Fibroblast of skin of back (primary cell): ENCODE results near the gene ZNF536.
"Not testable (repeated sequence)": the region's sequence is repeated elsewhere in the genome, so short reads cannot be mapped to it uniquely, and the experiment has no call there.

ENCODE experiments used
- DNase-seq: peaks from one replicate; pipeline ENCODE4 v3.0.0-alpha.2; 2013

ZNF536 gene

DNA sequence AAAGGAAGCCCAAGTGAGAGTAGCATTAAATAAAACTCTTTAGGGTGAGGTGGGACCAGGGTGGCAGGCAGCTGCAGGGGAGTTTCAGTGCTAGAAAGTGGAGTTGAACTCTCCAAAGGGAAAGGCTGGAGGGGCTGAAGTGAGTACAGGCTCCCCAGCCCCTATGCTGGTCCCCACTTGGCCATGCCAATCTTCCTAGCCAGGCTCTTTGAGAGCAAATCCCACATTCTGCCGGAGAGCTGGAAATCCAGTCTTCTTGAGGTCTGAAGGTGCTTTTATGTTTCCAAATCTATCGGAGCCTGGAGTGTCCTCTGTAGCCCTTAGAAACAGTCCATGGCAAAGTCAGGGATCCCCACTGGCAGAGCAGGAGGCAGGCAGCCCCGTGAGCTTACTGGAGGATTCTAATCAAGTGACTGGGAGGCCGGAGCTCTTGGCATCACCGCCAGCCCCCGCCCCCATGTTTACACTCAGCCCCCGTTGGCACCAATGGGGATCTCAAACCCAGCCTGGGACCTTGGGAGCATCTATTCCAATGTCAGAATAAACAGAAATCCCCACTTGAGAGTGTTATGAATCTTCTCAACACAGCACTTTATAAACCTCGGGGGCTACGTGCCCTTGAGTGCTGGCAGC lies 18.3 kb downstream of the ZNF536 start:
- no peak for DNase-seq

DNA sequence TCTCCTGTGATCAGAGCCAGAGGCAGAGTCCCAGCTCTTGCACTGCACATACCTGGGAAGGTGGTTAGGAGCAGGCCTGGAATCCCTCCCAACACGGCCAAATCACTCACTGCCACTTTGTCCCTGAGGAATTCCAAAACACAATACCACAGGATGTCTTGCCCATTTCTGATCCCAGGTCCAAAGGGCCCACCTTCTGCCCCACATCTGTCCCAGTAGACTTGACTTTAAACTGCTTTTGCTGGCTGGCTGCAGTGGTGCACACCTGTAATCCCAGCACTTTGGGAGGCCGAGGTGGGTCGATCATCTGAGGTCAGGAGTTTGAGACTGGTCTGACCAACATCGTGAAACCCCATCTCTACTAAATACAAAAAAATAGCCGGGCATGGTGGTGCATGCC lies 18.9 kb downstream of the ZNF536 start:
- DNase-seq: no peak

DNA sequence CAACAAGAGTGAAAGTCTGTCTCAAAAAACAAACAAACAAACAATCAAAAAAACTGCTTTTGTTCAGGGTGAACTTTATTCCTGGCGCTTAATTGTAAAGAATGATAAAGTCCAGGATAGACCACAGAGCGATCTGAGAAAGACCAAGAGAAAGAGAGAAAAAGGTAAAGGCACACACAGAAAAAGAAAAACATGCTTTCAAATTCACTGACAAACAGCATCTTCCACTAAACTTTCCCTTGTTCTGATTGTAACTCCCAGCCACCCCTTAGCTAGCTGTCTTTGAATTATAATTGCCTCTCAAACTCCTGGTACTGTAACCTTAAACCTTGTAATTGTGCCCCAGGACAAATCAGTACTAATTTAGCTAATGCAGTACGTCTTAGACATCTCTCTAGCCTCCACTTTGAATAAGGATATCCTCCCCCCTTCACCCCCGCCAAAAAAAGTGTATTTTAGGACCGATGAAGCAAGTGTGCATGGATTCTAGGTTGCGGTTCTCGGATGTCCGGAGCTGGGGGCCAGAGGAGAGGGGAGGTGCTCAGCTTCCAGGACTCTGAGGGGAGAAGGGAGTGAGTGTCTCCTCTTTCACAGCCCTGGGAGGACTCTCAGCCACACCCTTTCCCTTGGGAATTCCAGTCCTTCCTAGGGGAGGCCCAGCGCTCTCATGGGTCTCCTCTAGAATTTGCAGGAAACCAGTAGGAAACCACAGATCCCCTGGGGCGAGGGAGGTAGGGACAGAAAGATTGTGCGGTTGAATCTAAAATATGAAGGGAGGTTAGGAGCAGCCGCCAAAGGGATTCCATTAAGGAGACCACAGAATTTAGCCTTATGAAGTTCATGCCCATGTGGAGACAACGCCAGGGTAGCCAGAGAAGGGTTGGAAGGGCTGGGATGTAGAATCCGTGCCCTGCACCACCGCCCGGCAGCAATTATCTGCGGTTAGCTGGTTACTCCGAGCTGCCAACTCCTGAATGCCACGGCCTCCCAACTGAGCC lies 19.7 kb downstream of the ZNF536 start:
- peak; percentile 90 for DNase-seq

GRCh38 chr19:30393046-30393445 lies 20.9 kb downstream of the ZNF536 start:
- peak; percentile 53 for DNase-seq

DNA sequence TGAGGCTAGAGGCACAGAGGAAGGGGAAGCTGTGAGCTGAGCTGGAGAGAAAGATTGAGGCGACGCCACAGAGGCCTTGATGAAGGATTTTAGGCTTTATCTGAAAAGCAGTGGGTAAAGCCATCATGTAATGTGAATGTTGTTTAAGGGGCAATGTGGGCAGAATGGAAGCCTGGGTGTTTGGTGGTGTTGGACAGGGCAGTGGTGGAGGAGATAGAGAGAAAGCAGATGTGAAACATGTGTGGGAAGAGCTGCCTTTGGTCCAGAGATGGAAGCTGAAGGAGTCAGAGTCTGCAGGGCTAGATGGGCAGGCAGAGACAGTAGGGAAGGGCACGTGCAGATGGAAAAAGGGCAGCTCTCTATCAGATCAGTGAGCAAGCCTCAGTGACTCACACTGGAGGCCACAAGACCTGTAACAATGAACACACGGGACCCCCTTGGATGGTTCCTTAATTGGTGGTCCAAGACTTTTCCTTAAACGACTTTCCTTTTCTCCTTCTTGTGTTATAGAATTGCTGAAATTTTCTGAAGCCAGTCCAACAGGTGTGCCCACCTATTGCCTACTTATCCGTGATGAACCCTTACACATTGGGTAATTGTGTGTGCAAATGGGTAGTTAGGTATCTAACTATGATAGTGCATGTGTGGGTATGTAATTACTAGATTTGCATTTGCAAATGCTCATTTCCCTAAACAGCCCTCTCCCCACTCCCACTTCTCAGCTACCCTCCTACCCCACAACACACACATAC lies 21.7 kb downstream of the ZNF536 start:
- no peak for DNase-seq

GRCh38 chr19:30394481-30395151 lies 22.4 kb downstream of the ZNF536 start:
- DNase-seq: no peak

DNA sequence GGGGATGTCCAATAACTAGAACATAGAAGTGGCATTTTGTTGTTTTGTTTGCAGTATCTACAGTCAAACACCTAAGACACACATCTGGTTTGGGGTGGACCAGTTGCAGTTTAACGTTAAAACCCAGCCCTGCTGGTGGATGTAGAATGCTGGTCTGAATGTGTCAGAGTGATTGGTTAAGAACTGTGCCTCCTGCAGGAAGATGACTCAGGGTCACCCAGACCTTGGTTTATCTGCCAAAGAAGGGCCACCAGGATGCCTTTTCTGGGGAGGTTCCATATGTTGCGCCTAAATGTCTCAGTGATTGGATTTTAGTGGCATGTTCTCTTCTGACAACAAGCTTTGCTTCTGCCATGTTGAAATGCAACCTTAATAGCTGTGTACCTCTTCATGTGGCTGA lies 23.1 kb downstream of the ZNF536 start:
- DNase-seq: no peak

GRCh38 chr19:30398539-30398938 lies 26.4 kb downstream of the ZNF536 start:
- DNase-seq: not testable (repeated sequence)

DNA sequence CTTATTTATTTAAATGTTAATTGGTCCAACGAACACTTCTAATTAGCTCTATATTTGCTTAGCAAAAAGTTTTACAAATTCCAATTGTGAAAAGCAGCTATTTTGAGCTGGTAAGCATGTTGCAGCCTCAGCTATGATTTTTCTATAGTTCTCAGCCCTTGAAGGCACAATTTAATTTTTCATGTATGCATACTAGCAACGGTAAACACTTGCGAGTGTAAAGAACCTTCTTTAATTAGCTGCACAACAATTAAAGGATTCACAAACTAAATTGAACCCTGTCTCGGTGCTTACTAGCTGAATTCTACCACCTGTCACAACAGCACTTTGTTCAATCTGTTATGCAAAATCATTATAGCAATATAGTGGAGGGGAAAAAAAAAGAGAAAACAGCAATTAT lies 29.8 kb downstream of the ZNF536 start:
- no peak for DNase-seq

DNA sequence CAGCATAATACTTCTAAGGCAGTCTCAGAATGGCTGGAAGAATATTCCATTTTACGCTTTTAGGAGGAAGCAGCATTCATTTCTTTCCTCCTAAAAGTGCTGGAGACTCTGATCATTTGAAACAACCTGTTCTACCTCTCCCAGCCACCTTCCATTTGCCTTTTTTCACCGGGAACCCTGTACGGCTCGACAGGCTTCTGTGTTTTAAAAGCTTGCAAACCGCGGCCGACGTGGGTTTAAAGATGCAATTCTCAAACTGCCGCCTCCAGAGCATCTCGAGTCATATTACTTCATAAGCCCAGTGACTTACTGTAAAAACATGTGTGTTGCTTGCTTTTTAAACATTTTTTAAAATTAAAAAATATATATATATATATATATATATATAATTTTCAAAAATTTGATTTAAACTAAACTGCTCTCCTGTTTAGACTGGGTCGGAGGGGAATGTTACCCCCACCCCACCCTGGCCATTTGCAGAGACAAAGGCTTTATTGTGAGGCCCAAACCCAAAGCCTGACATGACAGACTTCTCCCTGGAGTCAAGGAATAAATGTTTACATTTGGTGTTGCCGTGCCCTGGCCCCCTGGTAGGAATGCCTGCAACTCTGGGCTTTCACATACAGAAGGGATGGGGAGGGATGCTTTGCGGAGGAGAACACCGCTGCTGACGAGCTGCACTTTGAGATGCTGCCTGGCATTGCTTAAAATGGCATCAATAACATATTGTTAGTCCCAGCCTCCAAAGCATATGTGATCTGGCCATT lies 30.4 kb downstream of the ZNF536 start:
- no peak for DNase-seq

DNA sequence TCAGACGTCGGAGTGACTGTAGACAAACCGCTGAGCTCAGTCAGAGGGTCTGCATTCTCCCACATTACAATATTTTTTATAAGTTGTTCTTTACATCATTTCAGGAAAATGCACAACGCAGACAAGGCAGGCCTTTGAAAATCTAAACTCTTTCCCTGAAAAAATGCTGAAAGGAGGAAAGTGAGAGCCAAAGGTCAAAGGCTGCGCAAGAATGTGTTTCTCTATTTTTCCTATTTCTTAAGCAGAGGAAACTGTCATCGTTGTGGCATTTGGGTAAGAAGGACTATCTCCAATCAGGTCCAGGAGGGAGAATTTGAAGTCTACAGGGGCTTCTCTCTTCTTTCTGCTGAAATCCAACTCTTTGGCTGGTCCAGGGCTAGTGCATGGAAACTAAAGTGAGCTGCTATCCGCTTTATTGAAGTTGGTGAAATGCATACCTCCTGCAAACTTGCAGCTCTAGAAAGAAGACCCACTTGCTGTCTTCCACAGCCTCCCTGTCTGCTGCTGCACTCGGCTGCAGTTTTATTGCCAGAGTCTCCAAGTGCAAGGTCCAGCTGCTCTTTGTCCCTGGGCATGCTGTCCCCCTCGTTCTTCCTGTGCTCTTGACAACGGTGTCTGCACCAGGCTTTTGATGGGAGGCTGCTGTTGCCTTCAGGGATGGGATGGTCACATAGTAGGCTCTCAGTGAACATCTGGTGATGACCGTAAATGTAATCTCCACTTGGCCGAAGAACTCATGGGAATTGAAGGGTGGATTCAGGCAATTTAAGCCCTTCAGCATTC lies 31.2 kb downstream of the ZNF536 start:
- no peak for DNase-seq

DNA sequence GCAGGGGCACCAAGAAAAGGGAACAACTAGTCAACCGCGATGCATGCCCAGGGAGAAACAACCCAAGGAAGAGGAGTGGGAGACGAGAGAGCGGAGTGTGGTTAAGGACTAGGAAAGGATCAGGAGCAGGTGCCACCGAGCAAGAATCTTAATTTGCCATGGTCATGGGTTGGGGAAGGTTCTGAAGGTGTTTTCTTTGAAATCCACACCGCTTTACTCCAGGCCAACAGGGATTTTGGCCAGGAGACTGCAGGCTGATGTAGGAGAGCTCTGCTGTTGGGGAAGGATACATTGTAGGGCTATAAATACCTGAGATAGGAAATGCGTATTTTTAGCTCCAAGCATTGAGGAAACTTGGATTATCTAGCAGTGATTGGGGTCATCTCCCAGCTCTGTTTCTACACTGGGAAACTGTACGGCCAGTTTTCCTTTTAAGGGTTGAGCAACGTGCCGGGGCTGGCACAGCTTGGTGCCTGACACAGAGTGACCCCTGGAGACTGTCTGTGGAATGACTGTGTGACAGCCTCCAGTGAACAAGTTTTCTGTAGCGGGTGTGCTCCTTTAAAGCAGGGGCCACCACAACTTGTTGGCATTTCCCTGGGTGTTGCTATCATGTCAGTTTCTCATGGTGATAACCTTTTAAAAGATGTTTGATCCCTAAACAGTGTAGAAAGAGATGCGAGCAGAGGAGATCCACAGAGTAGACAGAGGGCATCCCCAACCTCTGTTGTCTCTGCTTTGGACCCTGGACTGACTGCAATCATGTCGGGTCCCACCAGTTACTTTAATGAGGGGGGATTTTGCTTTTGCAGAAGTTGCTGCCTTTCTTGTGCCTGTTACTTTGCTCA lies 34.3 kb downstream of the ZNF536 start:
- DNase-seq: peak; percentile 8

GRCh38 chr19:30407068-30407709 lies 35.0 kb downstream of the ZNF536 start:
- no peak for DNase-seq

- DNase-seq: no peak
Observed at GRCh38 chr19:30408734-30409301, 36.6 kb downstream of the ZNF536 start.

GRCh38 chr19:30411714-30412113 lies 39.5 kb downstream of the ZNF536 start:
- DNase-seq: no peak

DNA sequence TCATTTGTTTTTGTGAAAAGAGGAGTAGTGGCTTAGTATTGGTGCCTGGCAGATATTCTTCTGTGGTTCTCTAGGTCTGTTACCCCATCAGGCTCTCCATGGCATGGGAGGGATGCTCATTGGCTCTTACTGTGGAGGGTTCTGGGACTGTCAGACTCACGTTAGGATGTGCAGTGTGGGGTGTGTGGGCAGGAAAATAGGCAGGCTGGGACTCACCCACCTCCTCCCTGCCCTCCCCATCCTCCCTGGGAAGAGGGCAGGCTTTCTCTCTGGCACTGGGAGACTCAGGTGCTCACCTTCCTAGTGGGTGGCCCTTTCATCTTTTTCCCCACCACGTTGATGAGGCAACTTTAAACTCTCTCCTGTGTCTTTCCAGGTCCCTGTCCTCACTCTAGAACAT lies 44.2 kb downstream of the ZNF536 start:
- no peak for DNase-seq

DNA sequence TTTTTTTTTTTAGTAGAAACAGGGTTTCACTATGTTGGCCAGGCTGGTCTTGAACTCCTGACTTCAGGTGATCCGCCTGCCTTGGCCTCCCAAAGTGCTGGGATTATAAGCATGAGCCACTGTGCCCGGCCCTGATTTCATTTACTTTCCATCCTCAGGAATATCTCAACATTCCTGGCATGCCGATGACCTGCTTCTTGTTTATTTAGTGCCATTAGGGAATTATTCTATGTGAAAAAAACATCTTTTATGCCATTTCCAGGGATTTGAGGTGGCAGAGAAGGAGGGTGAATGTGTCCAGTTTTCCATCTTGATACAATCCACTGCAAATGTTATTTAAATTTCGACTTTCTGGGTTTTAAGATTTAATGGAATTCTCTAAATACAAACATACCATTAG lies 45.0 kb downstream of the ZNF536 start:
- peak; percentile 54 for DNase-seq

DNA sequence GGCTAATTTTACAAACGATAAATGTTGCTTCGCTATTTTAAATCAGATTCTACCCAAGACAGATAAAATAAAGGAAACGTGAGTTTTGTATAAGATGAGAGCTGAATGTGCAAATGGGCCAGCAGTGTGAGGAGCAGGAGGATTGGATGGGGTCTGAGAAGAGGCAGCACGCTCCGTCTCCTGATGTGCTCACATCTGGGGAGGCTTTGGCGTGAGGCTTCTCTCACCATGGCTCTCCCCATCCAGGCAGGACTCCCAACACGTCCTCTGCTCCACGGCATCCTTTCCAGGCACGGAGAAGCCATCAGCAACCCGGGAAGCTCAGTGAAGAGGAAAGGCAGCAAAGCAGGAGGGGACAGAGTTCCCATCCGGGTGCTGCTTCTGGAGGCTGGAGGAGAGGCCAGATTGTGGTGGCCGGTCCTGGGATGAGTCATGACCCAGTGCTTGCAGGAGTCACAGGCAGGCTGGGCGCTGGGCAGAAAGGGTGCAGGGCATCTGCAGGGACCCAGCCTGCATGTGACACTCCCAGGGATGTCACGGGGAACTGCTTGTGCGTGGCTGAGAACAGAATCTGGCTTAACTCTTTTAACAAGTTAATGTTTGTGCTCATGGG lies 47.5 kb downstream of the ZNF536 start:
- peak; percentile 46 for DNase-seq

- DNase-seq: no peak
Observed at GRCh38 chr19:30420316-30420715, 48.1 kb downstream of the ZNF536 start.
